Occipital lobe (tissue), 3 donors: ENCODE measurements around the gene ASGR1. TPM values are rescaled to one million over a fixed set of nuclear protein-coding genes. Genes with fewer than 3 reads are reported as not detected.
A peak's percentile ranks its signal among the peaks of the same experiment; 100 is the strongest.

Experiments used
- DNase-seq: peaks from one replicate; lab custom pipeline; 2025; lab: John Stamatoyannopoulos, UW
- small RNA-seq: library from RNA; depleted of rRNA; stranded (forward); fragments of <200 nt; gene quantifications from one replicate; pipeline ENCODE3, GENCODE V24; 2014
- total RNA-seq: library from RNA; depleted of rRNA; stranded (reverse); fragments of >200 nt; gene quantifications from one replicate; pipeline ENCODE4 v1.2.3, GENCODE V29; 2014

Gene ASGR1
- total RNA-seq, 1 donor from 2014 or later: 15.6 TPM

- DNase-seq: no peak
These were observed 54.2 kb downstream of the ASGR1 start for GRCh38 chr17:7124923-7125322.

- no peak for DNase-seq
These were observed 55.3 kb downstream of the ASGR1 start for GRCh38 chr17:7123844-7124243.

Small RNA genes lying within 50 kb of the gene (small RNA-seq; reads per million reads assigned to genes)
- gene AC120057.4: not detected
- 5.4 reads per million, percentile 90 among the genes with 10 or more reads in this experiment for gene MIR324

Other genes starting within 250 kb of the ASGR1 start
- gene ALOX12, start 183.3 kb downstream of the ASGR1 start, total RNA-seq: not detected
- gene RNASEK, start 166.7 kb downstream of the ASGR1 start, total RNA-seq: 46.0 TPM
- 1.4 TPM for gene BCL6B, start 156.3 kb downstream of the ASGR1 start, total RNA-seq
- gene SLC16A13, start 143.4 kb downstream of the ASGR1 start, total RNA-seq: 0.47 TPM
- 0.31 TPM for gene SLC16A11, start 135.3 kb downstream of the ASGR1 start, total RNA-seq
- not detected for gene CLEC10A, start 99.1 kb downstream of the ASGR1 start, total RNA-seq
- not detected for gene ASGR2, start 64.5 kb downstream of the ASGR1 start, total RNA-seq
- gene DLG4, start 40.5 kb upstream of the ASGR1 start, total RNA-seq: 131 TPM
- gene ACADVL, start 40.6 kb upstream of the ASGR1 start, total RNA-seq: 77.2 TPM
- gene DVL2, start 55.1 kb upstream of the ASGR1 start, total RNA-seq: 49.1 TPM
- gene PHF23, start 60.1 kb upstream of the ASGR1 start, total RNA-seq: 33.7 TPM
- gene GABARAP, start 63.1 kb upstream of the ASGR1 start, total RNA-seq: 93.3 TPM
- 26.5 TPM for gene CTDNEP1, start 72.4 kb upstream of the ASGR1 start, total RNA-seq
- gene ELP5, start 72.8 kb upstream of the ASGR1 start, total RNA-seq: 25.4 TPM
- 0.16 TPM for gene CLDN7, start 83.1 kb upstream of the ASGR1 start, total RNA-seq
- 0.16 TPM for gene SLC2A4, start 102.3 kb upstream of the ASGR1 start, total RNA-seq
- gene YBX2, start 115.3 kb upstream of the ASGR1 start, total RNA-seq: 2.7 TPM
- 156 TPM for gene EIF5A, start 128.3 kb upstream of the ASGR1 start, total RNA-seq
- 29.5 TPM for gene GPS2, start 136.0 kb upstream of the ASGR1 start, total RNA-seq
- gene NEURL4, start 150.0 kb upstream of the ASGR1 start, total RNA-seq: 46.6 TPM
- gene ACAP1, start 157.2 kb upstream of the ASGR1 start, total RNA-seq: not detected
- gene KCTD11, start 172.8 kb upstream of the ASGR1 start, total RNA-seq: 3.9 TPM
- not detected for gene TMEM95, start 175.8 kb upstream of the ASGR1 start, total RNA-seq
- gene TNK1, start 201.7 kb upstream of the ASGR1 start, total RNA-seq: 0.94 TPM
- gene PLSCR3, start 215.2 kb upstream of the ASGR1 start, total RNA-seq: 10.0 TPM
- gene TMEM256, start 224.7 kb upstream of the ASGR1 start, total RNA-seq: 55.2 TPM
- gene NLGN2, start 228.5 kb upstream of the ASGR1 start, total RNA-seq: 9.2 TPM
- gene SPEM1, start 241.0 kb upstream of the ASGR1 start, total RNA-seq: not detected
- gene SPEM2, start 246.2 kb upstream of the ASGR1 start, total RNA-seq: not detected
- gene SPEM3, start 249.5 kb upstream of the ASGR1 start, total RNA-seq: not detected